ENCODE results near the gene CDC14A.
A peak's percentile ranks its signal among the peaks of the same experiment; 100 is the strongest.

CDC14A gene

DNA sequence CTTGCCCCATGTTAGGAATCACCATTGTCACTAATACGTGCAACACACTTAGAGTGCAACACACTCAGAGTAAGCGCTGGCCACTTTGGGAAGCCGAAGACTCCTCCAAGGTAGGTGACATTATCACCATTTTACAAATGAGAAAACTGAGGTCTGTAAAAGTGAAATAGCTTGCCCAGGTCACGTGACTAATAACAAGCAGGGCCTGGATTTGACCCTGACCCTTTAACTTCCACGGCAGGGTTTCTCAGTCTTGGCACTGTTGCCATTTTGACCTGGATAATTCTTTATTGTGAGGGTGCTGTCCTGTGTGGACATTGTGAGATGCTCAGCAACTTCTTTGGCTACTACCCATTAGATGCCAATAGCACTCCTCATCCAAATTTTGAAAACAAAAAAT is 177.8 kb downstream of the CDC14A start:
- Histone ChIP-seq H3K36me3 (ENCODE audit: control insufficient read depth, insufficient read depth, low read length) (no peaks in the 10 kb centered on the region), H3K27ac (ENCODE audit: low read depth, low read length) (peak overlapping the region; percentile 35), H3K4me1 (ENCODE audit: control insufficient read depth, insufficient read depth, low read length) (no peaks in the 10 kb centered on the region)

DNA sequence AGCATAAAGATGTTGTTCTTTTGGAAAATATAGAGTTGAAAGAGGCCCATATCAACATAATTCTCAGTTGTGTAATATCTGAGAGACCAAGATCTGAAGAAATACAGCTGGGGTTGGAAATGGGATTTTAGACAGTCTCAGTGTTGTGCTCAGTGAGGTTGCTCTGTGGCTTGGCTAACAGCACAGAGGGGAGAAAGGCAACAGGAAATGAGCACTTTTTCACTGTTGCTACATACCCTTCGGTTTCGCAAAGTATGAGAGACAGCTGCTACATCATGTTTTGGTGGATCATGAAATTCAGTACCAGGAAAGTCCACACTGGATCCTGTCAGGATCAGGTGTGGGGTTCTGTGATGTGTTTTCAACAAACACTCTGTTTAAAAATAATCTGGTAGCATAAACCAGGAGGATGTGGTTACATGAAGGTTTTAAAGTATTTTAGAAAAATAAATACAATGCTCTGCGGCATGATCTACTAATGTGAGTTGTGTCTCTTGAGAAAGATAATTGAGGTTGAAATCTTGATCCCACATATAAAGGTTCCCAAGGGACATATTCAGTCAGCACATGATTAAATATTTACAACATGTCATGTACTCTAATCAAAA is 178.7 kb downstream of the CDC14A start:
- no peaks in the 10 kb centered on the region for H3K4me1 ChIP-seq (ENCODE audit: control insufficient read depth, insufficient read depth, low read length)
- H3K4me3 ChIP-seq (ENCODE audit: low read length) = no peak overlapping the region
- no peak overlapping the region for H3K9ac ChIP-seq (ENCODE audit: low read length)
- H3K27me3 ChIP-seq (ENCODE audit: control insufficient read depth, insufficient read depth, low read length) = no peaks in the 10 kb centered on the region
- H3K27ac ChIP-seq (ENCODE audit: low read depth, low read length) = peak overlapping the region; percentile 11
- H3K36me3 ChIP-seq (ENCODE audit: control insufficient read depth, insufficient read depth, low read length) = no peaks in the 10 kb centered on the region

More for the DNA sequence above, 177.8 kb downstream of the CDC14A start:
- no peak overlapping the region for H3K9ac ChIP-seq (ENCODE audit: low read length)
- no peaks in the 10 kb centered on the region for H3K27me3 ChIP-seq (ENCODE audit: control insufficient read depth, insufficient read depth, low read length)
- H3K4me3 ChIP-seq (ENCODE audit: low read length) = no peak overlapping the region

GRCh38 chr1:100532645-100533044 is 180.3 kb downstream of the CDC14A start:
- Histone ChIP-seq H3K4me3 (ENCODE audit: low read length) (no peak overlapping the region), H3K4me1 (ENCODE audit: control insufficient read depth, insufficient read depth, low read length) (no peaks in the 10 kb centered on the region), H3K9ac (ENCODE audit: low read length) (no peak overlapping the region), H3K36me3 (ENCODE audit: control insufficient read depth, insufficient read depth, low read length) (no peaks in the 10 kb centered on the region), H3K27me3 (ENCODE audit: control insufficient read depth, insufficient read depth, low read length) (no peaks in the 10 kb centered on the region), H3K27ac (ENCODE audit: low read depth, low read length) (no peak overlapping the region)

- Histone ChIP-seq H3K27ac (ENCODE audit: low read depth, low read length) (no peak overlapping the region), H3K4me3 (ENCODE audit: low read length) (no peak overlapping the region), H3K36me3 (ENCODE audit: control insufficient read depth, insufficient read depth, low read length) (no peaks in the 10 kb centered on the region), H3K9ac (ENCODE audit: low read length) (no peak overlapping the region), H3K27me3 (ENCODE audit: control insufficient read depth, insufficient read depth, low read length) (peaks cover 17% of the 10 kb centered on the region), H3K4me1 (ENCODE audit: control insufficient read depth, insufficient read depth, low read length) (no peaks in the 10 kb centered on the region)
Observed at GRCh38 chr1:100535264-100535663, 183.0 kb downstream of the CDC14A start.

DNA sequence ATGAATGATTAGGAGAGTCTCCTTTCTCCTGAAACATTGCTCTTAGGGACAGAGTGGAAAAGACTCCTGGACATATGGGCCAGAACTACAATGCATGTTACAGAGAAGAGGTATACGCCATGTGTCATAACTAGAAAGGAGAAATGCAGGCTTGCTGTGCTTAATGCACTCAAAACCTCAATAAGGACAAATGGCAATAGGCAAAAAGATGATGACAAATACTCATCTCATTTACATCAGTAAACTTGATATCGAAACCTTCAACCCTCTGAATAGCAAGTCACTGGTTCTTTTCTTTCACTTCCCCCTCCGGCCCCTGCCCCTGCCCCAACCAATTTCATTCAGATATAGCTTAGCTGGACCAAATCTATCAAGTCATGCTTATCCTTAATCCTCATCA is 183.7 kb downstream of the CDC14A start:
- Histone ChIP-seq H3K27me3 (ENCODE audit: control insufficient read depth, insufficient read depth, low read length) (peaks cover 17% of the 10 kb centered on the region), H3K27ac (ENCODE audit: low read depth, low read length) (no peak overlapping the region), H3K9ac (ENCODE audit: low read length) (no peak overlapping the region), H3K4me3 (ENCODE audit: low read length) (no peak overlapping the region), H3K36me3 (ENCODE audit: control insufficient read depth, insufficient read depth, low read length) (no peaks in the 10 kb centered on the region), H3K4me1 (ENCODE audit: control insufficient read depth, insufficient read depth, low read length) (no peaks in the 10 kb centered on the region)

DNA sequence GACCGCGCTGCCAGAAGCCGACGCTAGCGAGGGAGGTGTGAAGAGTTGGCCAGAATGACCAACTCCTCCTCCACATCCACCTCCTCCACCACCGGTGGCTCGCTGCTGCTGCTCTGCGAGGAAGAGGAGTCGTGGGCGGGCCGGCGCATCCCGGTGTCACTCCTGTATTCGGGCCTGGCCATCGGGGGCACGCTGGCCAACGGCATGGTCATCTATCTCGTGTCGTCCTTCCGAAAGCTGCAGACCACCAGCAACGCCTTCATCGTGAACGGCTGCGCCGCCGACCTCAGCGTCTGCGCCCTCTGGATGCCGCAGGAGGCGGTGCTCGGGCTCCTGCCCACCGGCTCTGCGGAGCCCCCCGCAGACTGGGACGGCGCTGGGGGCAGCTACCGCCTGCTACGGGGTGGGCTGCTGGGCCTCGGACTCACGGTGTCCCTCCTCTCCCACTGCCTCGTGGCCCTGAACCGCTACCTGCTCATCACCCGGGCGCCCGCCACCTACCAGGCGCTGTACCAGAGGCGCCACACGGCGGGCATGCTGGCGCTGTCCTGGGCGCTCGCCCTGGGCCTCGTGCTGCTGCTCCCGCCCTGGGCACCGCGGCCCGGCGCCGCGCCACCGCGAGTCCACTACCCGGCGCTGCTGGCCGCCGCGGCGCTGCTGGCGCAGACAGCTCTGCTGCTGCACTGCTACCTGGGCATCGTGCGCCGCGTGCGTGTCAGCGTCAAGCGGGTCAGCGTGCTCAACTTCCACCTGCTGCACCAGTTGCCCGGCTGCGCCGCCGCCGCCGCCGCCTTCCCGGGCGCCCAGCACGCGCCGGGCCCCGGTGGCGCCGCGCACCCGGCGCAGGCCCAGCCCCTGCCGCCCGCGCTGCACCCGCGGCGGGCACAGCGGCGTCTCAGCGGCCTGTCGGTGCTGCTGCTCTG is 186.9 kb downstream of the CDC14A start:
- peaks cover 17% of the 10 kb centered on the region for H3K27me3 ChIP-seq (ENCODE audit: control insufficient read depth, insufficient read depth, low read length)
- H3K4me1 ChIP-seq (ENCODE audit: control insufficient read depth, insufficient read depth, low read length) = no peaks in the 10 kb centered on the region
- H3K27ac ChIP-seq (ENCODE audit: low read depth, low read length) = no peak overlapping the region
- H3K4me3 ChIP-seq (ENCODE audit: low read length) = peak overlapping the region; percentile 68
- H3K9ac ChIP-seq (ENCODE audit: low read length) = no peak overlapping the region
- no peaks in the 10 kb centered on the region for H3K36me3 ChIP-seq (ENCODE audit: control insufficient read depth, insufficient read depth, low read length)

GRCh38 chr1:100539836-100540536 is 187.7 kb downstream of the CDC14A start:
- H3K36me3 ChIP-seq (ENCODE audit: control insufficient read depth, insufficient read depth, low read length) = no peaks in the 10 kb centered on the region
- H3K4me3 ChIP-seq (ENCODE audit: low read length) = peak overlapping the region; percentile 54
- no peak overlapping the region for H3K27ac ChIP-seq (ENCODE audit: low read depth, low read length)
- peaks cover 17% of the 10 kb centered on the region for H3K27me3 ChIP-seq (ENCODE audit: control insufficient read depth, insufficient read depth, low read length)
- no peak overlapping the region for H3K9ac ChIP-seq (ENCODE audit: low read length)
- H3K4me1 ChIP-seq (ENCODE audit: control insufficient read depth, insufficient read depth, low read length) = no peaks in the 10 kb centered on the region

GRCh38 chr1:100542285-100542684 is 190.0 kb downstream of the CDC14A start:
- Histone ChIP-seq H3K36me3 (ENCODE audit: control insufficient read depth, insufficient read depth, low read length) (no peaks in the 10 kb centered on the region), H3K27me3 (ENCODE audit: control insufficient read depth, insufficient read depth, low read length) (peaks cover 17% of the 10 kb centered on the region), H3K27ac (ENCODE audit: low read depth, low read length) (no peak overlapping the region), H3K4me1 (ENCODE audit: control insufficient read depth, insufficient read depth, low read length) (no peaks in the 10 kb centered on the region), H3K4me3 (ENCODE audit: low read length) (no peak overlapping the region), H3K9ac (ENCODE audit: low read length) (no peak overlapping the region)

DNA sequence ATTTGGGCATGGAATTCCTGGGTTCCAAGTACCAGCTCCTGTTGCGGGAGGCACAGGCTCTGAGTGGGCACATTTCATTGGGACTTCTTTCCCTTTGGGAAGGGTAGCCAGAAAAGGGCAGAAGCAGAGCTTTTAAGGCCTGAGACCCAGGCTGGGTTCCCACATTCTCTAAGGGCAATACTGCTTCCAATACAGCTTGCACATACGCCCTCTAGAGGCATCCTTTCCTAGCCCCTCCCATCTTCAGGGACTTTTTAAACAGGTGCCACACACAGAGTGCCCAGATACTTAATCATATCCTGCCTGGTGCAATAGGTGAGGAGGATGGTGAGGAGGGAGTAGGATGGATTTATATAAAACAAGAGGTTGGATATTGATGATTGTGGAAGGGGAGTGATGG is 191.3 kb downstream of the CDC14A start:
- H3K27ac ChIP-seq (ENCODE audit: low read depth, low read length) = no peak overlapping the region
- no peak overlapping the region for H3K9ac ChIP-seq (ENCODE audit: low read length)
- peaks cover 9% of the 10 kb centered on the region for H3K27me3 ChIP-seq (ENCODE audit: control insufficient read depth, insufficient read depth, low read length)
- no peaks in the 10 kb centered on the region for H3K36me3 ChIP-seq (ENCODE audit: control insufficient read depth, insufficient read depth, low read length)
- H3K4me1 ChIP-seq (ENCODE audit: control insufficient read depth, insufficient read depth, low read length) = no peaks in the 10 kb centered on the region
- H3K4me3 ChIP-seq (ENCODE audit: low read length) = no peak overlapping the region

DNA sequence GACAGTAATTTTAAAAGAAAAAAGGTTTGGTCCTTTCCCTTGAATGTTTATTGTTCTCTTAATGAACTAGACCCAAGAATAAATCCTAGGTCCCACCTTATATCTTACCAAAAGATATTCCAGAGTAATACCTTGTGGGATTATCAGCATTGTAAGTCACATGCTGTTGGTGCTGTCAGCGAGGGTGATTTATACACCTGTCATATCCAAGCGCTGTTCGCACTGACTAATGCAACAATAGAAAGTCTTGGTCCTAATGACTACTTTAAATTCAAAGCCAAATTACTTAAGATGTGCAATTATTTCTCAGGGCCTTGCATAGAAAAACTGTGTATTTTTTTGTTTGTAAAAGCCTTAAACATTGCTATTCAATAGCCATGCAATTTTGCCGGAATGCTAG is 192.5 kb downstream of the CDC14A start:
- no peak overlapping the region for H3K4me3 ChIP-seq (ENCODE audit: low read length)
- H3K4me1 ChIP-seq (ENCODE audit: control insufficient read depth, insufficient read depth, low read length) = no peaks in the 10 kb centered on the region
- no peak overlapping the region for H3K9ac ChIP-seq (ENCODE audit: low read length)
- H3K27ac ChIP-seq (ENCODE audit: low read depth, low read length) = no peak overlapping the region
- H3K27me3 ChIP-seq (ENCODE audit: control insufficient read depth, insufficient read depth, low read length) = no peaks in the 10 kb centered on the region
- H3K36me3 ChIP-seq (ENCODE audit: control insufficient read depth, insufficient read depth, low read length) = no peaks in the 10 kb centered on the region

- H3K36me3 ChIP-seq (ENCODE audit: control insufficient read depth, insufficient read depth, low read length) = no peaks in the 10 kb centered on the region
- H3K9ac ChIP-seq (ENCODE audit: low read length) = no peak overlapping the region
- no peaks in the 10 kb centered on the region for H3K27me3 ChIP-seq (ENCODE audit: control insufficient read depth, insufficient read depth, low read length)
- no peak overlapping the region for H3K4me3 ChIP-seq (ENCODE audit: low read length)
- H3K4me1 ChIP-seq (ENCODE audit: control insufficient read depth, insufficient read depth, low read length) = no peaks in the 10 kb centered on the region
- H3K27ac ChIP-seq (ENCODE audit: low read depth, low read length) = no peak overlapping the region
Observed at GRCh38 chr1:100545855-100546254, 193.5 kb downstream of the CDC14A start.

DNA sequence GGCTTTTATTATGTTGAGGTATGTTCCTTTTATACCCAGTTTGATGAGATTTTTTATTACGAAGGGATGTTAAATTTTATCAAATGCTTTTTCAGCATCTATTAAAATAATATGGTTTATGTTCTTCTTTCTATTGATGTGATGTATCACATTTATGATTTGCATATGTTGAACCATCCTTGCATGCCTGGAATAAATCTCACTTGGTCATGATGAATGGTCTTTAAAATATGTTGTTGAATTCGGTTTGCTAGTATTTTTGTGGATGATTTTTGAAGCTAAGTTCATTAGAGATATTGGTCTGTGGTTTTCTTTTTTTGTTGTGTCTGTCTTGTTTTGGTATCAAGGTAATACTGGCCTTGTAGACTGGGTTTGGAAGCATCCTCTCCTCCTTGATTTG is 199.7 kb downstream of the CDC14A start:
- Histone ChIP-seq H3K9ac (ENCODE audit: low read length) (no peak overlapping the region), H3K27me3 (ENCODE audit: control insufficient read depth, insufficient read depth, low read length) (no peaks in the 10 kb centered on the region), H3K27ac (ENCODE audit: low read depth, low read length) (no peak overlapping the region), H3K4me1 (ENCODE audit: control insufficient read depth, insufficient read depth, low read length) (no peaks in the 10 kb centered on the region), H3K4me3 (ENCODE audit: low read length) (no peak overlapping the region), H3K36me3 (ENCODE audit: control insufficient read depth, insufficient read depth, low read length) (no peaks in the 10 kb centered on the region)

Data from rectal smooth muscle tissue (tissue), 1 donor.